OCI-LY7 (cell line): Measurements from ENCODE around the gene H2BK1. TPM values are rescaled to one million over a fixed set of nuclear protein-coding genes. Genes with fewer than 3 reads are reported as not detected.
A peak's percentile ranks its signal among the peaks of the same experiment; 100 is the strongest.

ENCODE experiments used
- BruUV-seq: library from RNA; stranded (reverse); fragments of 400-500 nt; replicated peaks from 2 replicates; lab custom pipeline; 2021; lab: Mats Ljungman, UMichigan
- CTCF ChIA-PET: fragments of 300-600 bp; sonication (Branson Sonifier 250); formaldehyde crosslinking; loops from one replicate; lab custom pipeline; 2022; ENCODE audit warnings: antibody characterized with exemption; ENCODE audit not compliant: unreplicated experiment; lab: Charles Lee
- POLR2A ChIA-PET: fragments of 300-600 bp; sonication (Branson Sonifier 250); formaldehyde crosslinking; loops from one replicate; lab custom pipeline; 2022; ENCODE audit warnings: antibody characterized with exemption; lab: Charles Lee
- DNase-seq: peaks from one replicate; pipeline ENCODE4 v3.0.0-alpha.2; 2015; ENCODE audit warnings: low spot score
- H2AFZ ChIP-seq: fragments of 200-600 bp; sonication (generic), shearing (Covaris generic); 2 replicates; pipeline ENCODE4 v1.6.1; 2014; ENCODE audit warnings: mild to moderate bottlenecking, antibody characterized with exemption, low read length, moderate library complexity
- H3K27ac ChIP-seq: fragments of 200-600 bp; sonication (generic); 2 replicates; pipeline ENCODE4 v1.5.1; 2014; ENCODE audit warnings: mixed run types, low read depth, mild to moderate bottlenecking, moderate library complexity, low read length, inconsistent platforms; ENCODE audit not compliant: poor library complexity, severe bottlenecking
- H3K36me3 ChIP-seq: fragments of 200-600 bp; sonication (generic); 2 replicates; pipeline ENCODE4 v1.6.1; 2014; ENCODE audit warnings: mild to moderate bottlenecking, antibody characterized with exemption, low read length, moderate library complexity, mixed read lengths; ENCODE audit not compliant: insufficient read depth
- H3K4me1 ChIP-seq: fragments of 200-600 bp; sonication (generic); 2 replicates; pipeline ENCODE4 v1.5.1; 2014; ENCODE audit warnings: mild to moderate bottlenecking, low read length; ENCODE audit not compliant: insufficient read depth, poor library complexity, severe bottlenecking
- H3K4me2 ChIP-seq: fragments of 200-600 bp; sonication (generic); 2 replicates; pipeline ENCODE4 v1.6.1; 2014; ENCODE audit warnings: mild to moderate bottlenecking, low read length
- H3K4me3 ChIP-seq: fragments of 200-600 bp; sonication (generic); 2 replicates; pipeline ENCODE4 v1.5.1; 2014; ENCODE audit warnings: mild to moderate bottlenecking, low read depth, low read length; ENCODE audit not compliant: poor library complexity, severe bottlenecking
- H3K79me2 ChIP-seq: fragments of 200-600 bp; sonication (generic); 2 replicates; pipeline ENCODE4 v1.6.1; 2016; ENCODE audit warnings: low read depth, mild to moderate bottlenecking, low read length, moderate library complexity, mixed read lengths; ENCODE audit not compliant: insufficient read depth
- H3K9me2 ChIP-seq: fragments of 200-600 bp; sonication (generic); 2 replicates; pipeline ENCODE4 v1.6.1; 2016; ENCODE audit warnings: mild to moderate bottlenecking, low read length, mixed read lengths; ENCODE audit not compliant: insufficient read depth
- H3K9me3 ChIP-seq: fragments of 200-600 bp; sonication (generic); 2 replicates; pipeline ENCODE4 v1.6.1; 2014; ENCODE audit warnings: mild to moderate bottlenecking, mixed run types, low read length, mixed read lengths
- H4K20me1 ChIP-seq: fragments of 200-600 bp; sonication (generic); 2 replicates; pipeline ENCODE4 v1.6.1; 2014; ENCODE audit warnings: mild to moderate bottlenecking, antibody characterized with exemption, low read length, moderate library complexity, mixed read lengths; ENCODE audit not compliant: insufficient read depth
- EZH2phosphoT487 ChIP-seq: fragments of 200-600 bp; sonication (generic); IDR thresholded peaks from 2 replicates; pipeline ENCODE4 v1.6.1; 2018; ENCODE audit warnings: low read depth, borderline replicate concordance, mild to moderate bottlenecking, mixed run types, antibody characterized with exemption, low read length, moderate library complexity, mixed read lengths
- intact Hi-C: fragments of 100-400 bp; cut with micrococcal nuclease; formaldehyde crosslinking; loops from one replicate; pipeline ENCODE4 v1.10.0; 2022; ENCODE audit not compliant: unreplicated experiment
- total RNA-seq, 2 experiments: library from RNA; depleted of rRNA in 1 of 2; stranded (reverse); fragments of >200 nt in 1 of 2; shearing (Covaris generic) in 1 of 2; gene quantifications; 2 replicates each; pipeline ENCODE4 v1.2.3, GENCODE V29; 2014 to 2022
- TF ChIP-seq, protein P1 (sequence below): fragments of 200-600 bp; sonication (generic); conservative IDR thresholded peaks from 2 replicates; pipeline ENCODE4 v1.5.1; 2014; ENCODE audit warnings: mild to moderate bottlenecking, antibody characterized with exemption, low read length, moderate library complexity, mixed read lengths

The H2BK1 gene
- total RNA-seq, 2 experiments from 2014 or later = not detected

DNA sequence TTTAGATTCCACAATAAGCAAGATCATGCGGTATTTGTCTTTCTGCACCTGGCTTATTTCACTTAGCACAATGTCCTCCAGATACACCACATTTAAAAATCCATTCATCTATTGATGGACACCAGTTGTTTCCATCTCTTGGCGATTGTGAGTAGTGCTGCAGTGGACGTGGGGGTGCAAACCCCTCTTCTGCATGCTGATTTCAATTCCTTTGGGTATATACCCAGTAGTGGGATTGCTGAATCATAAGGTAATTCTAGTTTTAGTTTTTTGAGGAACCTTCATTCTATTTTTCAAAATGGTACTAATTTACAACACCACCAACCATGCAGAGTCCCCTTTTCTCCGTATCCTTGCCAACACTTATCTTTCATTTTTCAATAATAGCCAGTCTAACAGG, 21.2 kb downstream of the H2BK1 start:
- H2AFZ ChIP-seq = no peak overlapping the region
- intact Hi-C loops = no loop called here
- no TSS peak for BruUV-seq
- H3K4me2 ChIP-seq = no peak overlapping the region
- CTCF ChIA-PET = no interaction called here
- TF ChIP-seq, protein P1, sequence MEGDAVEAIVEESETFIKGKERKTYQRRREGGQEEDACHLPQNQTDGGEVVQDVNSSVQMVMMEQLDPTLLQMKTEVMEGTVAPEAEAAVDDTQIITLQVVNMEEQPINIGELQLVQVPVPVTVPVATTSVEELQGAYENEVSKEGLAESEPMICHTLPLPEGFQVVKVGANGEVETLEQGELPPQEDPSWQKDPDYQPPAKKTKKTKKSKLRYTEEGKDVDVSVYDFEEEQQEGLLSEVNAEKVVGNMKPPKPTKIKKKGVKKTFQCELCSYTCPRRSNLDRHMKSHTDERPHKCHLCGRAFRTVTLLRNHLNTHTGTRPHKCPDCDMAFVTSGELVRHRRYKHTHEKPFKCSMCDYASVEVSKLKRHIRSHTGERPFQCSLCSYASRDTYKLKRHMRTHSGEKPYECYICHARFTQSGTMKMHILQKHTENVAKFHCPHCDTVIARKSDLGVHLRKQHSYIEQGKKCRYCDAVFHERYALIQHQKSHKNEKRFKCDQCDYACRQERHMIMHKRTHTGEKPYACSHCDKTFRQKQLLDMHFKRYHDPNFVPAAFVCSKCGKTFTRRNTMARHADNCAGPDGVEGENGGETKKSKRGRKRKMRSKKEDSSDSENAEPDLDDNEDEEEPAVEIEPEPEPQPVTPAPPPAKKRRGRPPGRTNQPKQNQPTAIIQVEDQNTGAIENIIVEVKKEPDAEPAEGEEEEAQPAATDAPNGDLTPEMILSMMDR = no peak
- POLR2A ChIA-PET = no interaction called here
- H4K20me1 ChIP-seq = no peaks in the 10 kb centered on the region
- no peaks in the 10 kb centered on the region for H3K36me3 ChIP-seq
- H3K9me2 ChIP-seq = no peaks in the 10 kb centered on the region
- no peaks in the 10 kb centered on the region for H3K79me2 ChIP-seq
- H3K9me3 ChIP-seq = no peaks in the 10 kb centered on the region
- no peak overlapping the region for H3K27ac ChIP-seq
- DNase-seq = no peak
- H3K4me1 ChIP-seq = peaks cover 7% of the 10 kb centered on the region
- H3K4me3 ChIP-seq = no peak overlapping the region

- Histone ChIP-seq H2AFZ (no peak overlapping the region), H3K4me3 (no peak overlapping the region), H3K9me3 (no peaks in the 10 kb centered on the region), H3K79me2 (no peaks in the 10 kb centered on the region), H4K20me1 (no peaks in the 10 kb centered on the region), H3K27ac (no peak overlapping the region), H3K4me2 (peak overlapping the region; percentile 24; the same call in 1 of the 2 replicates), H3K36me3 (no peaks in the 10 kb centered on the region), H3K9me2 (no peaks in the 10 kb centered on the region), H3K4me1 (peaks cover 7% of the 10 kb centered on the region)
- CTCF ChIA-PET = no interaction called here
- DNase-seq = no peak
- intact Hi-C loops = no loop called here
- POLR2A ChIA-PET = no interaction called here
- no TSS peak for BruUV-seq
- TF ChIP-seq, protein P1 = no peak
- TF ChIP-seq EZH2phosphoT487 = no peak
These were observed 22.1 kb downstream of the H2BK1 start for GRCh38 chr7:151188252-151188542.

DNA sequence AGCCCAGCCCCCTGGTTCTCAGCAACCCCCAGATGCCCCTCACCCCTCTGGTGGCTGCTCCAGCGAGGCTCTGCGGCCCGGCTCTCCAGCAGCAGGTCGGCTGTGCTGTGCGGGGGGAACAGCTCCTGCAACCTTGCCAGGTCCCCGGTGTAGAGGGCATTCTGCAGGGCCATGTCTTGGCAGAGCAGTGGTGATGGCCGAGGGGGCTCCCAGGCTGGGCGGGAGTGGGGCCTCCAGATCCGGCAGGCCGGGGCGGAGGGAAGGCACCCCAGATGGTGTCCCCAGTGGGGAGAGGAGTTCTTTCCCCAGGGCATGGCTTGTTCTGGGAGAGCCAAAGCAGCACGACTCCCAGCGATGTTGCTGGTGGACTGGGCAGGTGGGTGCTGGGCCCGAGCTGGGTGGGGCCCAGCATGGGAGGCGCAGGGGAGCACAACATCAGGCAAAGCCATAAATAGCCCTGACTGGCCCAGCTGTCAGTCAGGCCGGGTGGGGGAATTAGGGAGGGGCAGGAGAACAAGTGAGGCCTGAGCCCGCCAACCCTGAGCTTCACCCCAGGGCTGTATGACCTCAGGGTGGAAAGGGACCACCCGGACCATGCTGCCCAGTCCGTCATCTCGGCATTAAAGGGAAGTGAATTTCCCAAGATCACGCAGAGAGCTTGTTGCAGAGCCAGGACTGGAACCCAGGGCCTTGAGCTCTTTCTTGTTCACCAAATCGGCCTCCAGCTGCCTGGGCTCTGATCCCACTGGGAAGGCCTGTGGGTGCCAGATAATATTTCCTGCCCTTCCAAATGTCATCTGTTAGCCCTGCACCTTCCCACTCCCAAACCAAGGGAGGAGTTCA, 22.7 kb downstream of the H2BK1 start:
- Histone ChIP-seq H3K9me2 (no peaks in the 10 kb centered on the region), H3K4me3 (no peak overlapping the region), H4K20me1 (no peaks in the 10 kb centered on the region), H2AFZ (no peak overlapping the region), H3K79me2 (no peaks in the 10 kb centered on the region), H3K4me2 (peak overlapping the region; percentile 24; the same call in 1 of the 2 replicates), H3K27ac (no peak overlapping the region), H3K4me1 (peaks cover 7% of the 10 kb centered on the region), H3K9me3 (no peaks in the 10 kb centered on the region), H3K36me3 (no peaks in the 10 kb centered on the region)
- CTCF ChIA-PET = no interaction called here
- DNase-seq = no peak
- intact Hi-C loops = no loop called here
- no TSS peak for BruUV-seq
- POLR2A ChIA-PET = no interaction called here
- TF ChIP-seq EZH2phosphoT487 = no peak
- TF ChIP-seq, protein P1 = no peak
